Activated gamma-delta T cell treated with Interleukin-2 at 50 U/mL for 16 hours (primary cell): ENCODE measurements around the gene USP32.
"Not testable (repeated sequence)": the region's sequence is repeated elsewhere in the genome, so short reads cannot be mapped to it uniquely, and the experiment has no call there.

Experiments used
- DNase-seq: peaks from one replicate; pipeline ENCODE4 v3.0.0-alpha.2; 2020

USP32 gene

GRCh38 chr17:60369727-60370126 is 22.2 kb downstream of the USP32 start:
- DNase-seq, result no peak

DNA sequence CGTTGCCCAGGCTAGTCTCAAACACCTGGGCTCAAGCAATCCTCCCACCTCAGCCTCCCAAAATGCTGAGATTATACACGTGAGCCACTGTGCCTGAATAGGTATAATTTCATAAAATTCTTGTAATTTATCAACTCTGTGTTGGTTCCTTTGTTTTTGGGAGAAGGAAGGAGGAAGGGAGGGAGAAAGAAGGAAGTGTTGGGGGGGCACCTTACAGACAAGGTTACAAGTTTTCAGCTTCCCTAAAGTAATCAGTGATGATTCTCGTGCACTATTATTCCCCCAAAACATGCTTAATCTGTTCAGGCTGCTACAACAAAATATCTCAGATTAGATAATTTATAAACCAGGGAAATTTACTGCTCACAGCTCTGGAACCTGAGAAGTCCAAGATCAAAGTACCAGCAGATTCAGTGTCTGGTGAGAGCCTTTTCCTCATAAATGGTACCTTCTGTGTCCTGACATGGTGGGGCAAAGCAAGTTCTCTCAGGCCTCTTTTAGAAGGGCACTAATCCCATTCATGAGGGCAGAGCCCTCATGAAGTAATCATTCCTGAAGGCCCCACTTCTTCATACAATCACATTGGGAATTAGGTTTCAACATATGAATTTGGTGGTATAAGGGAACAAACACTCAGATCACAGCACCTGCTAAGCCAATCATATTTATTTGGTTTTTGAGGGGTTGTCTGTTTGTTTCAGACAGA is 28.1 kb downstream of the USP32 start:
- no peak for DNase-seq

DNA sequence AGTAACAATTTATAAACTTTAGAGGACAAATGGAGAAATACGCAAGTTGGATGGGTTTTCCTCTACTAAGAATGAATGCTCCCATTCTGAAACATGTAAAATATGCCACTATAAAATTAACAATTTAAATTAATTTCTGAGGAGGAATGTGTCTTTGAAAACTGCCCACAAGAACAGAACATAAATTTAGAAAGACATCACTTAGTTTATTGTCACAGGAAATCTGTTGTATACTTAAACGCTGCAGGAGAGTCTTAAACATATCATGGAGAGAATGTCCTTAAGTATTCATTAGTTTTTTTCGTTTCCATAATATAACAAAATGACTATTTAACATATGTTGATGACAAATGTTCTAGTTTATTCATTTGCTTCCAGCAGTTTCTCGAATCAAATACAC is 29.6 kb downstream of the USP32 start:
- DNase-seq, result no peak

GRCh38 chr17:60361889-60362288 is 30.0 kb downstream of the USP32 start:
- DNase-seq, result no peak

DNA sequence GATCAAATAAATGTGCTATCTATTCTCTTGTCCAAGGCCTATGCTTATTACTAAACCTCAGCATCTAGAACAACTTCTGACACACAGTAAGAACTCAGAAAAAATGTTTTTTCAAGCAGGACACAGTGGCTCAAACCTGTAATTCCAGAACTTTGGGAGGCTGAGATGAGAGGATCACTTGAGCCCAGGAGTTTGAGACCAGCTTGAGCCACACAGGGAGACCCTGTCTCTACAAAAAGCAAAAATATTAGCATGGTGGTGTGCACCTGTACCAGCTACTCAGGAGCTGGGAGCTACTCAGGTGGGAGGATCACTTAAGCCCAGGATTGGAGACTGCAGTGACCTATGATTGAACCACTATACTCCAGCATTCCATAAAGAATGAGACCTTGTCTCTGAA is 32.5 kb downstream of the USP32 start:
- no peak for DNase-seq

- DNase-seq, result no peak
These were observed 33.2 kb downstream of the USP32 start for GRCh38 chr17:60358606-60359225.

- DNase-seq, result no peak
These were observed 35.0 kb downstream of the USP32 start for GRCh38 chr17:60356940-60357339.

DNA sequence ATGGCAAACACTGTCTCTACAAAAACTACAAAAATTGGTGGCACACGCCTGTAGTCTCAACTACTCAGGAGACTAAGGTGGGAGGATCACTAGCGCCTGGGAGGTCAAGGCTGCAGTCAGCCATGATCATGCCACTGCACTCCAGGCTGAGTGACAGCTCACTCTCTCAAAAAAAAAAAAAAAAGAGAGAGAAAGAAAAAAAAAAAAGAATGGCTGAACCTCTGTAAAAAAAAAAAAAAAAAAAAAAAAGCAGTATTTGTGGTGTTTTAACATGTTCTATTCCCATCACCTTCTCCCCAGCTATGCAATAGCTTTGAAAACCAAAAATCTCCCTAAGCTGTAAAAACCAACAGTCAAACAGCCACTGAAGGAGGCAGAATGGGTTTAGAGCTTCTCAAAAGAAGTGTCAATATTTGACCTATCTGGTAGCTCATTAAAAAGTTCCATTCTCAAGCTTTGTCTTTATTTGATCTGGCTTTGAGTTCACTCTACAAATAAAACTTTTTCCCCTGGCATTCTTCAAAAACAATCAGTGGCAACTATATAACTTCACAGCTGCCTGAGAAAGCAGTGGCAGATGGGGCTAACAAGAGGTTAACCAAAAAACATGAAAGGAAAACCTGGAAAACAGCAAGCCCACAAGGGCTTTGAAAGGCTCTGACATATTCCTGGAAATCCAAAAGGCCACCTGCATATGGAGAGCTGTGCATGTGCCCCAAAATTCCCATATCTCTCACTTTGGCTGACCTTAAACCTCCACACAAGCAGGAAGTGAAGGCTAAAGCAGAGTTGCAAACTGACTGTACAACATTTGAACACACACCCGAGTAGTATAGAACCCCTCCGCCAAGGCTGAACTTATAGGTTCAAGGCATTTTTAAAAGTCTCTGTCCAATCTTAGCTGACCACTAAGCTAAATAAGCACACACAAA is 36.0 kb downstream of the USP32 start:
- no peak for DNase-seq

DNA sequence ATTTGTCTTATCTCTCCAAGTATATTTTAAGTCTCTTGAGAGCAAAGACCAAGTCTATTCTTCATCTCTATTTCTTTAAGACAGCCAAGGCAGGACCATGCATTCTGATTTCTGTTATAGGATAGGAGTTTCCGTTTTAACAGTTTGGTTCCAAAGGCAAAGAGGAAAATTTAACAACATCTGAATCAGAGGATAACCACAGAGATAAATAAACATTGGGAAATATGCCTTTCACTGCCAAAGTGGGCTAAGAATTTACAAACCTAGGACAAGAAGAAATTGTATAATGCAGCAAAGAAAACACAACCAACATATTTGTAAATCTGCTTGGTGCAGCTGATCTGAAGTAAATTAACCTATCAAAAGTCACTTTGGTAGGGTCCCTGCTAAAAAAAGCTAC is 37.7 kb downstream of the USP32 start:
- no peak for DNase-seq

GRCh38 chr17:60353773-60354172 is 38.2 kb downstream of the USP32 start:
- no peak for DNase-seq

DNA sequence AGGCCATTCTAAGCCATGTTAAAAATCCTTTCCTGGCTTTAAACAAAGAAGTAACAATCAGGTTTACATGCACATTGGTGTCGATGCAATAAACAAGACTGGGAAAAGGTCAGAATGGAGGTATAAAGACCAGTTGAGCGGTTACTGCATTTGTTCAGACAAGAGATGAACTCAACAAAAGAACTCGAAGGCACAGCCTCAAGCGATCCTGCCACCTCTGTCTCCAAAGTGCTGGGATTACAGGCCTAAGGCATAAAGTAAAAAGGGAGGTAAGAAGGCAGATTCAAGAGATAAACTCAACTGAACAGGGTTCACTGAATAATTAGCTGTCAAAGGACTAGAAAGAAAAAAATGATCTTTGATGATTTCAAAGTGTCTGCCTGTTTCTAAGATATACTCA is 39.4 kb downstream of the USP32 start:
- DNase-seq, result no peak

DNA sequence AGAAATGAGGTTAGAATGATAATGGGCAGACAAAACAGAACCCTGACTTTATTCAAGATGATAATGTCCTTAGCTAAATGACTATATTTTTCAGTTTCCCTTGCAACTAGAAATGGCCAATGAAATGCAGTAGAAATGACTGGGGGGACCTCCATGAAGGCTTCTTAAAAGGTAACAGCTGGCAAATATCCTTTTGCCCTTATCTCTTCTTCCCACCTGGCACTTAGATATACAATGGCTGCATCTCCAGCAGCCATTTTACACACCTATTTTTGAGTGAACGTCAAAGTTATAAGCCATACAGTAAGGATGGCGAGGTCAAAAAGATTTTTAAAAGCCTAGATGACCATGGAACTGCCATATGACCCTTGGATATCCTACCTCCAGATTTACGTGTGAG is 39.9 kb downstream of the USP32 start:
- no peak for DNase-seq

- DNase-seq, result no peak
These were observed 40.8 kb downstream of the USP32 start for GRCh38 chr17:60351012-60351695.

GRCh38 chr17:60348616-60349015 is 43.3 kb downstream of the USP32 start:
- DNase-seq, result no peak

- DNase-seq, result no peak
These were observed 46.7 kb downstream of the USP32 start for GRCh38 chr17:60345233-60345632.

DNA sequence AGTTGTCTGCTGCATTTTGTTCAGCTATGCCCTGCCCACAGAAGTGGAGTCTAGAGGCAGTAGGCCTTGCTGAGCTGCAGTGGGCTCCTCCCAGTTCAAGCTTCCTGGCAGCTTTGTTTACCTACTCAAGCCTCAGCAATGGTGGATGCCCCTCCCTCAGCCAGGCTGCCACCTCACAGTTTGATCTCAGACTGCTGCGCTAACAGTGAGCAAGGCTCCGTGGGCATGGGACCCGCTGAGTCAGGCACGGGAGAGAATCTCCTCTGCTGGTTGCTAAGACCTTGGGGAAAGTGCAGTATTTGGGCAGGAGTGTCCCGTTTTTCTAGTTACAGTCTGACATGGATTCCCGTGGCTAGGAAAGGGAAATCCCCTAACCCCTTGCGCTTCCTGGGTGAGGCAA is 49.4 kb downstream of the USP32 start:
- DNase-seq, result not testable (repeated sequence)

- DNase-seq, result no peak
These were observed 56.6 kb downstream of the USP32 start for GRCh38 chr17:60335289-60335688.

GRCh38 chr17:60333628-60334031 is 58.3 kb downstream of the USP32 start:
- DNase-seq, result no peak

DNA sequence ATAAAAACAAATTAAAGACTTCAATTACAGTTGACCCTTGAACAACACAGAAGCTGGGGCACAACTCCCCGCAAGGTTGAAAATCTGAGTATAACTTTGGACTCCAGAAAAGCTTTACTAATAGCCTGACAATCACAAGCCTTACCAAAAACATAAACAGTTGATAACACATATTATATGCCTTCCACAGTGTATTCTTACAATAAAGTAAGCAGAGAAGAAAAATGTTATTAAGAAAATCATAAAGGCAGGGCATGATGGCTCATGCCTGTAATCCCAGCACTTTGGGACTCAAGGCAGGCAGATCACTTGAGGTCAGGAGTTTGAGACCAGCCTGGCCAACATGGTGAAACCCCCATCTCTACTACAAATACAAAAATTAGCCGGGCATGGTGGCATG is 58.9 kb downstream of the USP32 start:
- not testable (repeated sequence) for DNase-seq

- no peak for DNase-seq
These were observed 59.4 kb downstream of the USP32 start for GRCh38 chr17:60332574-60332973.

DNA sequence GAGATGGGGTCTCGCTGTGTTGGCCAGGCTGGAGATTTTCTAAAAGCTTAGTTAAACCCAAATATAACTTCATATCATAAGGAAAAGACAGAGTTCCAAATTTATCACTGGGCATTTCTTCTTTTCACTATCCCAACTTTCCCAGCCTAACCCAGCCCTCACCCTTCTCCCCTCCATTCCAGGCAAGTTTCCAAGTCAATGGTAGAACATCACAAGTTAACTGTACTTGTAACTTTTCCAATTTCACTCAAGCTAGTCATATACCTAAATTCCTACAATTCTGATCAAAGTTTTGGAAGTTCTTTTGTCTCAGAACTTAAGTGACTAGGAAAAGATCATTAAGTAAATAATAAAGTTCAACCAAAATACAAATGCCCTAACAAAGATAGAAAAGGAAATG is 61.2 kb downstream of the USP32 start:
- no peak for DNase-seq

DNA sequence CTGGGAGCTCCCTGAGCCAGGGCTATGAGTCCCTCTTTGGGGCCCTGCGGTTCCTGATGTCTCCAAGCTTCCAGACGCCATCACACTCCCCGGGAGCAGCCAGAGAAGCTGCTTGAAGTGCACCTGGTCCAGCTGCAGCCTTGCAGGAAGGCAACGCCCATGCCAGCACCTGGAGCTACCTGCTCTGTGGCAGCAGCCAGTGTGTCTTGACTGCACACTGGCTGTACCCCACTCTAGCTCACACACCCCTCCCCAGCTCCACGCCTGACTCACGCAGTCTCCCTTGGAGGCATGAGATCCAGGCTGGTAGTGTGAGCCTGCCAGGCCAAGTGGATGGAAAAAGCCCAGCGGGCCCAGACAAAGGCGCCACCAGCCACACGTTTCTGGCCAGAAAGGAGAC is 63.3 kb downstream of the USP32 start:
- no peak for DNase-seq

DNA sequence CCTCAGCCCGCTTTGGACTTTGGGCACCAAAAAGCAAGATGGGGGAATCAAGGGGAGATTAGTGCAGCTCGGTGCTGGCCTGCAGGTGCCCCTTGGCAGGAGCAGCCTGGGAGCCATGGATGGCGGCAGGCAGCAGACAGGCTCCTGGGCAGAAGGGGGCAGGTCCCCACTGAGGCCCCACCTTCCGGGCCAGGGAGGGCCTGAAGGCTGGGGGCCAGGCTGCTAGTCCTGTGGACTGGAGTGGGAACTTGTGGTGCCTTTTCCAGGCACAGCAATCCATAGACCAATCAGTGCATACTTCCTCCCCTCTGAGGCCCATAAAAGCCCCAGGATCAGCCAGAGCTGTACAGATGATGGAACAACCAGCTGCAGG is 64.0 kb downstream of the USP32 start:
- no peak for DNase-seq
